NCI-H2107 (cell line): ENCODE data around the gene PIAS2.
"Not testable (repeated sequence)": the region's sequence is repeated elsewhere in the genome, so short reads cannot be mapped to it uniquely, and the experiment has no call there.

Source experiments
- DNase-seq: peaks from one replicate; lab custom pipeline; 2025; lab: John Stamatoyannopoulos, UW

Gene PIAS2

GRCh38 chr18:46917108-46917802, at the start of gene PIAS2, which contains the start of gene KATNAL2:
PIAS2 (minus strand) TSS chr18:46917507; CDS start chr18:46917345, 162 bp downstream.
KATNAL2 (plus strand) TSS chr18:46917602; CDS start chr18:46946873, 29,271 bp downstream.
- DNase-seq: peak; percentile 79

GRCh38 chr18:46966266-46966665, 49.0 kb upstream of the PIAS2 start:
- DNase-seq: not testable (repeated sequence)

- DNase-seq: not testable (repeated sequence)
These were observed 47.4 kb upstream of the PIAS2 start for GRCh38 chr18:46964579-46965293.

GRCh38 chr18:46963656-46964578, 46.6 kb upstream of the PIAS2 start:
- DNase-seq: not testable (repeated sequence)

- DNase-seq: no peak
These were observed 40.9 kb upstream of the PIAS2 start for GRCh38 chr18:46958209-46958608.

GRCh38 chr18:46953195-46953594, 35.9 kb upstream of the PIAS2 start:
- no peak for DNase-seq

GRCh38 chr18:46950064-46950656, 32.9 kb upstream of the PIAS2 start:
- DNase-seq: no peak

GRCh38 chr18:46946656-46947282, 29.5 kb upstream of the PIAS2 start:
- DNase-seq: peak; percentile 88

- no peak for DNase-seq
These were observed 25.3 kb upstream of the PIAS2 start for GRCh38 chr18:46942646-46943045.

- no peak for DNase-seq
These were observed 22.8 kb upstream of the PIAS2 start for GRCh38 chr18:46939998-46940571.

GRCh38 chr18:46939337-46939963, 22.1 kb upstream of the PIAS2 start:
- no peak for DNase-seq

- DNase-seq: no peak
These were observed 3.3 kb upstream of the PIAS2 start for GRCh38 chr18:46920653-46921052.

GRCh38 chr18:46920067-46920466, 2.8 kb upstream of the PIAS2 start:
- no peak for DNase-seq

- DNase-seq: no peak
These were observed 695 bp upstream of the PIAS2 start for GRCh38 chr18:46917803-46918600.

- DNase-seq: no peak
These were observed 678 bp downstream of the PIAS2 start for GRCh38 chr18:46916551-46917107.

GRCh38 chr18:46915800-46916550, 1.3 kb downstream of the PIAS2 start:
- DNase-seq: no peak

- no peak for DNase-seq
These were observed 6.5 kb downstream of the PIAS2 start for GRCh38 chr18:46910856-46911255.

- no peak for DNase-seq
These were observed 7.8 kb downstream of the PIAS2 start for GRCh38 chr18:46909497-46909896.

GRCh38 chr18:46903406-46903805, 13.9 kb downstream of the PIAS2 start:
- no peak for DNase-seq
